Muscle of leg (tissue), 11 donors: ENCODE measurements around the gene FBXW7. TPM values are rescaled to one million over a fixed set of nuclear protein-coding genes. Genes with fewer than 3 reads are reported as not detected.

ENCODE experiments used
- DNase-seq: peaks from one replicate; pipeline ENCODE4 v3.0.0; 2013
- H3K27ac ChIP-seq: one replicate; pipeline ENCODE4 v1.5.1; 2013; ENCODE audit warnings: mild to moderate bottlenecking, low read length, control low read depth
- H3K27me3 ChIP-seq: one replicate; pipeline ENCODE4 v1.6.1; 2013; ENCODE audit warnings: low read length; ENCODE audit not compliant: control insufficient read depth, insufficient read depth
- H3K36me3 ChIP-seq: one replicate; pipeline ENCODE4 v1.6.1; 2013; ENCODE audit warnings: low read length; ENCODE audit not compliant: control insufficient read depth, insufficient read depth
- H3K4me1 ChIP-seq: one replicate; pipeline ENCODE4 v1.6.1; 2013; ENCODE audit warnings: low read length; ENCODE audit not compliant: control insufficient read depth, insufficient read depth
- H3K4me3 ChIP-seq: one replicate; pipeline ENCODE4 v1.5.1; 2013; ENCODE audit warnings: low read length, control low read depth
- H3K9me3 ChIP-seq: replicated peaks from 2 replicates; pipeline ENCODE4 v1.6.1; 2013; ENCODE audit warnings: low read depth, low read length; ENCODE audit not compliant: control insufficient read depth
- WGBS: methylation state at CpG from one replicate; pipeline ENCODE4 v1.1.5; 2013; ENCODE audit warnings: missing lambda C conversion rate; ENCODE audit not compliant: insufficient coverage; 5-methylcytosine and 5-hydroxymethylcytosine counted together
- polyA plus RNA-seq, 8 donors: library from polyadenylated mRNA; unstranded; fragments of 120-200 nt; gene quantifications; one replicate each; pipeline versions ENCODE4 v1.2.1 to v1.2.3, GENCODE V29; 2013; ENCODE audit warnings: inconsistent platforms in 1 of 8, low replicate concordance in 1 of 8; ENCODE audit not compliant: insufficient read length in 8 of 8, insufficient read depth in 1 of 8
- total RNA-seq: library from RNA; stranded (reverse); fragments of 120-200 nt; gene quantifications from one replicate; pipeline ENCODE4 v1.2.4, GENCODE V29; 2013

Gene FBXW7
- total and polyA plus RNA-seq, 9 donors: 18.9 to 73.7 (median 24.6) TPM

DNA sequence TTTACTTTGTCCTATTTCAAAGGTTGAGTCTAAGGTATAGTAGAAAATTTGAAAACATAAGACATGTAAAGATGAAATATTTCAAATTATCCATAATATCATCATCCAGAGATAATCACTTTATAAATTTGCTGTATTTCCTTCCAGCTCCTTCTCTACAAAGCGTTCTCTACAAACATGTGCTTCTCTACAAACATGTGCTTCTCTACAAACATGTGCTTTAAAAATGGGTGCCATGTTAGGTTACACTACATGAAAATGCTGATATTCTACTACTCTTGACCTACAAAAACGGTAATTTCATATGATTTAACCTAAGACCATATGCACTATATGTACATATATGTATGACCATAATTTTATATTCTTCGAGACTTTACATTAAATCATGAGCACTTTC, 92.0 kb downstream of the FBXW7 start:
- no peak for DNase-seq
- H3K27me3 ChIP-seq: no peaks in the 10 kb centered on the region
- no peaks in the 10 kb centered on the region for H3K36me3 ChIP-seq
- no peak overlapping the region for H3K4me3 ChIP-seq
- WGBS: no CpG with 5 or more reads among the region's 3 CpGs
- H3K4me1 ChIP-seq: no peaks in the 10 kb centered on the region
- no peak overlapping the region for H3K27ac ChIP-seq
- H3K9me3 ChIP-seq: no peaks in the 10 kb centered on the region

DNA sequence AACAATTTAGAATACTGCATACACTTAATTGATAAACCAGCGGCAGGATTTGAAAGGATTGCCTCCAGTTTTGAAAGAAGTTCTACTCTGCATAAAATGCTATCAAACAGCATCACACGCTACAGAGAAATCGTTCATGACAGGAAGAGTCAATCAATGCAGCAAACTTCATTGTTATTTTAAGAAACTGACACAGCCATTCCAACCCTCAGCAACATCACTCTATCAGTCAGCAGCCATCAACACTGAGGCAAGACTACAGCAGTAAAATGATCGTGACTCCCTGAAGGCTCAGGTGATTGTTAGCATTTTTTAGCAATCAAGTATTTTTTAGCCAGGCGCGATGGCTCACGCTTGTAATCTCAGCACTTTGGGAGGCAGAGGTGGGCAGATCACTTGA, 98.3 kb downstream of the FBXW7 start:
- H3K9me3 ChIP-seq: peaks cover 2% of the 10 kb centered on the region
- no peaks in the 10 kb centered on the region for H3K4me1 ChIP-seq
- DNase-seq: no peak
- no peak overlapping the region for H3K4me3 ChIP-seq
- 100% methylated on average over 5 of the region's 7 CpGs for WGBS
- no peak overlapping the region for H3K27ac ChIP-seq
- H3K36me3 ChIP-seq: no peaks in the 10 kb centered on the region
- no peaks in the 10 kb centered on the region for H3K27me3 ChIP-seq

DNA sequence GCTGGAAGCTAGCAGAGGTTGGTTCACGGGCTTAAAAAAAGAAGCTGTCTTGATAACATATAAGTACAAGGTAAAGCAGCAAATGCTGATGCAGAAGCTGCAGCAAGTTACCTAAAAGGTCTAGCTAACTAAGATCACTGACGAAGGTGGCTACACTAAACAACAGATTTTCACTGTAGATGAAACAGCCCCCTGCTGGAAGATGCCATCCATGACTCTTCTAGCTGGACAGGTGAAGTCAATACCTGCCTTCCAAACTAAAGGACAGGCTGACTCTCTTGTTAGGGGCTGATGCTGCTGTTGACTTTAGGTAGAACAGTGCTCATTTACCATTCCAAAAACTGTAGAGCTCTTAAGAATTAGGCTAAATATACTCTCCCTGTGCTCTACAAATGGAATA, 99.5 kb downstream of the FBXW7 start:
- no peaks in the 10 kb centered on the region for H3K36me3 ChIP-seq
- H3K27ac ChIP-seq: no peak overlapping the region
- no peaks in the 10 kb centered on the region for H3K4me1 ChIP-seq
- H3K4me3 ChIP-seq: no peak overlapping the region
- 100% methylated on average over 1 of the region's 2 CpGs for WGBS
- DNase-seq: no peak
- H3K27me3 ChIP-seq: no peaks in the 10 kb centered on the region
- peaks cover 2% of the 10 kb centered on the region for H3K9me3 ChIP-seq

DNA sequence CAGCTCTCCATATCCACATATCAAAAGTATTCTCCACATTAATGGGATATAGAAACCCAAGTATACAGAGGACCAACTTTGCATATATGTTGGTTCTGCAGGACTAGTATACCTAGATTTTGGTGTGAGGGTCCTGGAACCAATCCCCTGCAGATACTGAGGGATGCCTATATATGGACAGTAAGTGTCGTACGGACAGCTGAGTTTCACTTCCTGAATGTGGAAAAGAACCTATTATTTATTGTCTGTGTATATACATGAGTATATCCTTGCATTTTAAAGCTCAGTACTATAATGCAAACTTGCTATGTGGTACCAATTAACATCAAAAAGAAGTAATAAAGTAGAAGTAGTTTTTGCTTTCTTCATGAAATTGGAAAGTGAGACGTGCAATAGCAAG, 101.9 kb downstream of the FBXW7 start:
- Histone ChIP-seq H3K4me1 (no peaks in the 10 kb centered on the region), H3K27ac (no peak overlapping the region), H3K4me3 (no peak overlapping the region), H3K36me3 (no peaks in the 10 kb centered on the region), H3K9me3 (peaks cover 2% of the 10 kb centered on the region), H3K27me3 (no peaks in the 10 kb centered on the region)
- no CpG with 5 or more reads among the region's 3 CpGs for WGBS
- DNase-seq: no peak

DNA sequence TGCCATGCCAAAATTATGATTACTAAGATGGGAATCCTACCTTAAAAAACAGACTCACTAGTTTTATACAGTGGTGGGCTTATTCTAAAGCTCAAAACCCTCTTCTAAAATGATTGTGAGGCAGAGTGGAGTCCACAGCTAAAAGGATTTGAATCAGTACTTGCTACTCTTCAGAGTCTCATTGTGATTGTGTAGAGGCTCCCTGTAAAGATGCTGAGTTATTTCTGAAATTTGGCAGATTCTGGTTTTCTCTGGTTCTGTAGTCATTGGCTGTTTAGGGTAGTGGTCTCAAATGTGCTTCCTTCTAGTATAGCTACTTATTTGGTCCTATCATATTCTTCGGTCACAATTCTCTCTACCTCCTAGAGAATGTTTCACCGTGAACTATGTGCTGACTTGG, 104.1 kb downstream of the FBXW7 start:
- Histone ChIP-seq H3K4me1 (no peaks in the 10 kb centered on the region), H3K4me3 (no peak overlapping the region), H3K27me3 (no peaks in the 10 kb centered on the region), H3K9me3 (peaks cover 2% of the 10 kb centered on the region), H3K36me3 (no peaks in the 10 kb centered on the region), H3K27ac (no peak overlapping the region)
- WGBS: no CpG with 5 or more reads among the region's 2 CpGs
- DNase-seq: no peak

DNA sequence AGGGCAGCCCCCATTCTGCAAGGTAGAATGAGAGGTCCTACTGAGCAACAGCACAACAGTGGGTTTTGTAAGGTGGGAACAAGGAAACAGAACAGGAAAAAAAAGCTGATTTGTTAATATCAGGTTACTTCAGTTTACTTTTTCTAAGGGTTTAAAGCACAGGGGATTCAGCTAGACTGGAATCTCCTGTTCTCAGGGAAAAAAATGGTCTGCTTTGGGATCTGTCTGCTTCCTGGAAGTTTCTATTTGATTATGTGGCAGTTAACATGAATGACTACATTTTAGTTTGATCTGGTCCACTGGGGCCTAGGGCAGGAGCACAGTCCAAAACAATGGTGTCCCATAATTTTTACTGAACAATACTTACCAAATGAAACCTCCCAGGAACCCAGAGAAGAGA, 104.6 kb downstream of the FBXW7 start:
- Histone ChIP-seq H3K4me3 (no peak overlapping the region), H3K27ac (no peak overlapping the region), H3K36me3 (no peaks in the 10 kb centered on the region), H3K27me3 (no peaks in the 10 kb centered on the region), H3K9me3 (no peaks in the 10 kb centered on the region), H3K4me1 (no peaks in the 10 kb centered on the region)
- no peak for DNase-seq

DNA sequence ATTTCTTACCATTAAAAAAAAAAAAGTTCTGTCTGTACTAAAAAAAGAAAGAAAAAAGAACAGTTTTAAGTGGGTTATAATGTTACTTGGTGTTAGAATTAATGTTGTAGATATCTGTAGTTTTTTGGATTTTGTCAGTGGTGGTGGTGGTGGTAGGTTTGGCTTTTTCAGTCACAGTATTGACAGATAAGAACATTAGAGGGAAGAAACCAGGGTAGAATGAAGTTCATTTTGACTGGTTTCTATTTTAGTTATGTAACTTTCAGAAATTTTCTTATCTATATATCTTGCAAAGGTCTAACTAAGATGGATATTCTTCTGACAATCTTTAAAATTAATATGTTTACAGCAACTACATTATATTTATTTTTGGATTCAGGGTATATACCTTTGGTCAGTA, 105.4 kb downstream of the FBXW7 start:
- Histone ChIP-seq H3K9me3 (no peaks in the 10 kb centered on the region), H3K4me3 (no peak overlapping the region), H3K27ac (no peak overlapping the region), H3K36me3 (no peaks in the 10 kb centered on the region), H3K4me1 (no peaks in the 10 kb centered on the region), H3K27me3 (no peaks in the 10 kb centered on the region)
- no peak for DNase-seq

DNA sequence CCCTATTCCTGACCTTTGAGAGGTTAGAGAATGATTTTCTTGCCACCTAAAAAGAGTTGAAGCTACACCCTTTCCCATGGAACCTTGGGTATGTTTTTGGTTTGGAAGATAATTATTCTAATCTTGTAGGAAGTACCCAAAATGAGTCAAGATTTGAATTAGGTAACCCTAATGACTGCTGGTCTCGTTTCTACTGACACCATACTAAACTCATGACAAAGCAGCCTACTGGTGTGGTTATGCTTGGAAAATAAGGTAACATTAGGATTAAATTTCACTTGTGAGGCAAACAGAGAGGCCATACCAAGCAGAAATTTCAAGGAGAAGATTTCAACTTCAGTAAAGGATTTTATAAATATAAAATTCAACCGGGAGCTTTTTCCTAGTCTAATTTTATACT, 107.9 kb downstream of the FBXW7 start:
- Histone ChIP-seq H3K9me3 (no peaks in the 10 kb centered on the region), H3K4me3 (no peak overlapping the region), H3K27me3 (no peaks in the 10 kb centered on the region), H3K4me1 (no peaks in the 10 kb centered on the region), H3K36me3 (no peaks in the 10 kb centered on the region), H3K27ac (no peak overlapping the region)
- no CpG with 5 or more reads among the region's 2 CpGs for WGBS
- DNase-seq: no peak

DNA sequence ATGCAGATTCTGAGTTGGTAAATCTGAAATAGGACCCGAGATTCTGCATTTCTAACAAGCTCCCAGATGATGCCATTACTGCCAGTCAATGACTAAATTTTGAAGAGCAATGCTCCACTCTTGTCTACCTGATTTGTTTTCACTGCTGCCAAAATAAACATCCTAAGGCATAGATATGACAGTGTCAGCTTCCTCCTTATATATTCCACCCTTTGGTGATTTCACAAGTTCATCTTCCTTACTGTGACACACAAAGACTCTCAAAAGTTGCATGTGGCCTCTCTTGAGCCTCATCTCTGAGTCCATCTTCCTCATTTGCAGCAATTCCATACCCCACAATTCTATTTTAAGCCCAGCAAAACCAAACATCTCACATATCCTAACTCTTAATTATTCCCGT, 110.9 kb downstream of the FBXW7 start:
- Histone ChIP-seq H3K27me3 (no peaks in the 10 kb centered on the region), H3K36me3 (no peaks in the 10 kb centered on the region), H3K4me3 (no peak overlapping the region), H3K4me1 (no peaks in the 10 kb centered on the region), H3K9me3 (no peaks in the 10 kb centered on the region), H3K27ac (no peak overlapping the region)
- WGBS: no CpG with 5 or more reads among the region's 2 CpGs
- peak; percentile 24 for DNase-seq

DNA sequence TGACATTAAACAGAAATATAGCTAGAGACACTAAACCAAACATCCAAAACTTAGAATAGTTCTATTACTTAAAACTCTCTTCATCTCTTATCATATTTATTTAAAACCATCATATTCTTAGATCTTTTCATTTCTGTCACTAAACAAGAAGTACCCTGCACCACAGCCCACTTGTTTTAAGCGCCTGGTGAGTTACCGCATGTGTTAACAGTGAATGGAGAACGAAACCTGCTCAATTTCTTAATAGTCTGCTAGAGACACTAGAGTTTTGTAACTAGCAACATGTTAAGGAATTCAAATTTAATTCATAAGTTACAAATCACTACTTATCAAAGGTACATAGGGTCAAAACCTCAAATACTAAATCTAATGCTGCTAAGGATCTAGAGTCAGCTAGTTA, 111.5 kb downstream of the FBXW7 start:
- H3K4me3 ChIP-seq: no peak overlapping the region
- no peaks in the 10 kb centered on the region for H3K27me3 ChIP-seq
- H3K4me1 ChIP-seq: no peaks in the 10 kb centered on the region
- no peaks in the 10 kb centered on the region for H3K9me3 ChIP-seq
- DNase-seq: no peak
- no peak overlapping the region for H3K27ac ChIP-seq
- no peaks in the 10 kb centered on the region for H3K36me3 ChIP-seq
- no CpG with 5 or more reads among the region's 3 CpGs for WGBS

DNA sequence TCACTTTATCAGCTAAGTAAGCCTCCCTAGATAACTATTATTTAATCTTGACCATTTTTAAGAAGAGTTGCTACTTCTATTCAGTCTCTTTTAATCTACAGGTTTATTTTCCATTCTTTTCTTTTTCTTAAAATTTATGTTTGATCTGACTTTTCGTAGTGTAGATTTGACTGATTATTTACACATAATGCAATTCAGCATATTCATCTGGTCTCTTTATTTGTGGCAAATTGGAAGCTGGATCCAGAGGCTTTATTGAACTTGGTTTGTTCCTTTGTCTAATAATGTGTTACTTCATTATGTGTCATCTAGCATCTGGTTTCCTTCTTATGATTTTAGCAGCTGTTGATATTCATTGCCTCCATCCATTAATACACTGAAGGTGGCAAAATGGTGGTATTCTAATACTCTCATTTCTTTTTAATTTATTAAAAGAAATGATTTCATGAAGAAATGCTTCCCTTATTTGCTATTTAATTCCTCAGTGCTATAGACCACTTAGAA, 113.0 kb downstream of the FBXW7 start:
- no CpG with 5 or more reads among the region's 1 CpG for WGBS
- H3K36me3 ChIP-seq: no peaks in the 10 kb centered on the region
- no peaks in the 10 kb centered on the region for H3K9me3 ChIP-seq
- no peak for DNase-seq
- H3K27me3 ChIP-seq: no peaks in the 10 kb centered on the region
- no peaks in the 10 kb centered on the region for H3K4me1 ChIP-seq
- no peak overlapping the region for H3K27ac ChIP-seq
- H3K4me3 ChIP-seq: no peak overlapping the region
